WTC11 (cell line): Measurements from ENCODE around the gene SIPA1L3. TPM values are rescaled to one million over a fixed set of nuclear protein-coding genes. Genes with fewer than 3 reads are reported as not detected.

Source experiments
- ATAC-seq: fragments of 200-7000 bp; cut with Tn5 transposase; 2 replicates; pipeline ENCODE4 v1.10.0; 2021; ENCODE audit warnings: mild to moderate bottlenecking, moderate library complexity
- CTCF ChIA-PET: fragments of 300-600 bp; sonication (Branson Sonifier 250); formaldehyde crosslinking; loops from one replicate; lab custom pipeline; 2021; ENCODE audit warnings: antibody characterized with exemption; lab: Charles Lee
- POLR2A ChIA-PET: fragments of 350-600 bp; sonication (Branson Sonifier 250); formaldehyde crosslinking; loops from one replicate; lab custom pipeline; 2021; ENCODE audit warnings: antibody characterized with exemption; lab: Charles Lee
- DNase-seq: peaks from one replicate; pipeline ENCODE4 v3.0.0; 2021; ENCODE audit warnings: low spot score
- H3K27ac Mint-ChIP-seq: 2 replicates; pipeline ENCODE4 v1.8.0; 2021; ENCODE audit warnings: mixed read lengths
- H3K27me3 Mint-ChIP-seq: 2 replicates; pipeline ENCODE4 v1.8.0; 2021; ENCODE audit warnings: low read depth, mild to moderate bottlenecking, moderate library complexity, mixed read lengths
- H3K36me3 Mint-ChIP-seq: 2 replicates; pipeline ENCODE4 v1.8.0; 2021; ENCODE audit warnings: mixed read lengths
- H3K4me1 Mint-ChIP-seq: 2 replicates; pipeline ENCODE4 v1.8.0; 2022; ENCODE audit warnings: mixed read lengths
- H3K4me3 Mint-ChIP-seq: 2 replicates; pipeline ENCODE4 v1.8.0; 2021; ENCODE audit warnings: mild to moderate bottlenecking, moderate library complexity, mixed read lengths
- H3K9me3 Mint-ChIP-seq: 2 replicates; pipeline ENCODE4 v1.8.0; 2021; ENCODE audit warnings: mixed read lengths
- ATF1 ChIP-seq: sonication (generic); formaldehyde crosslinking; IDR thresholded peaks from 2 replicates; pipeline ENCODE4 v1.8.1; 2023; ENCODE audit warnings: mild to moderate bottlenecking, moderate library complexity, missing genetic modification reagents
- HMGA2 ChIP-seq: fragments of 250-450 bp; sonication (Bioruptor Pico); IDR thresholded peaks from 2 replicates; pipeline ENCODE4 v1.4.0; 2021; ENCODE audit warnings: mild to moderate bottlenecking, moderate library complexity
- NFE2L1 ChIP-seq: sonication (generic); formaldehyde crosslinking; IDR thresholded peaks from 2 replicates; pipeline ENCODE4 v1.8.1; 2023; ENCODE audit warnings: missing genetic modification reagents
- OVOL2 ChIP-seq: fragments of 250-450 bp; sonication (Bioruptor Pico); IDR thresholded peaks from 2 replicates; pipeline ENCODE4 v1.9.0; 2021; ENCODE audit warnings: mild to moderate bottlenecking, borderline replicate concordance
- SMAD4 ChIP-seq: sonication (generic); formaldehyde crosslinking; IDR thresholded peaks from 2 replicates; pipeline ENCODE4 v1.8.0; 2022; ENCODE audit warnings: mild to moderate bottlenecking, missing genetic modification reagents
- TEAD1 ChIP-seq: sonication (generic); formaldehyde crosslinking; IDR thresholded peaks from 2 replicates; pipeline ENCODE4 v1.8.0; 2022; ENCODE audit warnings: mild to moderate bottlenecking, missing genetic modification reagents
- TP53 ChIP-seq: sonication (generic); formaldehyde crosslinking; IDR thresholded peaks from 2 replicates; pipeline ENCODE4 v1.8.1; 2023; ENCODE audit warnings: mild to moderate bottlenecking, missing genetic modification reagents
- USF1 ChIP-seq: sonication (generic); formaldehyde crosslinking; IDR thresholded peaks from 2 replicates; pipeline ENCODE4 v1.8.0; 2022; ENCODE audit warnings: mild to moderate bottlenecking, missing genetic modification reagents
- ZNF219 ChIP-seq: sonication (generic); formaldehyde crosslinking; IDR thresholded peaks from 2 replicates; pipeline ENCODE4 v1.8.0; 2023; ENCODE audit warnings: missing genetic modification reagents, mild to moderate bottlenecking, borderline replicate concordance
- ZNF232 ChIP-seq: sonication (generic); formaldehyde crosslinking; IDR thresholded peaks from 2 replicates; pipeline ENCODE4 v1.8.0; 2022; ENCODE audit warnings: mild to moderate bottlenecking, missing genetic modification reagents
- ZNF416 ChIP-seq: fragments of 250-450 bp; sonication (Bioruptor Pico); IDR thresholded peaks from 2 replicates; pipeline ENCODE4 v1.9.0; 2021; ENCODE audit warnings: mild to moderate bottlenecking, inconsistent platforms
- total RNA-seq: library from RNA; stranded (reverse); gene quantifications from 3 replicates; pipeline ENCODE4 v1.2.3, GENCODE V29; 2021
- TF ChIP-seq, protein P1 (sequence below): sonication (generic); formaldehyde crosslinking; conservative IDR thresholded peaks from 2 replicates; pipeline ENCODE4 v1.8.1; 2023; ENCODE audit warnings: mild to moderate bottlenecking, low read depth, missing genetic modification reagents, moderate library complexity
- TF ChIP-seq, protein P2 (sequence below): sonication (generic); formaldehyde crosslinking; IDR thresholded peaks from 2 replicates; pipeline ENCODE4 v1.8.0; 2023; ENCODE audit warnings: missing genetic modification reagents, mild to moderate bottlenecking, borderline replicate concordance
- TF ChIP-seq, protein P3 (sequence below): sonication (generic); formaldehyde crosslinking; IDR thresholded peaks from 2 replicates; pipeline ENCODE4 v1.8.1; 2023; ENCODE audit warnings: mild to moderate bottlenecking, missing genetic modification reagents
- TF ChIP-seq, protein P4 (sequence below): fragments of 250-450 bp; sonication (Bioruptor Pico); IDR thresholded peaks from 2 replicates; pipeline ENCODE4 v2.1.2; 2022; ENCODE audit warnings: mild to moderate bottlenecking, moderate library complexity
- TF ChIP-seq, protein P5 (sequence below): fragments of 200-600 bp; IDR thresholded peaks from 2 replicates; pipeline ENCODE4 v1.8.0; 2022; ENCODE audit warnings: antibody characterized with exemption
- TF ChIP-seq, protein P6 (sequence below): sonication (generic); formaldehyde crosslinking; IDR thresholded peaks from 2 replicates; pipeline ENCODE4 v1.8.1; 2022; ENCODE audit warnings: low read depth, missing genetic modification reagents, borderline replicate concordance
- TF ChIP-seq, protein P7 (sequence below): sonication (generic); formaldehyde crosslinking; IDR thresholded peaks from 2 replicates; pipeline ENCODE4 v1.8.1; 2022; ENCODE audit warnings: mild to moderate bottlenecking, moderate library complexity, missing genetic modification reagents

Gene SIPA1L3
- total RNA-seq, 1 experiment from 2014 or later = 41.5 TPM

- no peak for TF ChIP-seq OVOL2 (CRISPR knock-in tag)
These were observed 23.4 kb downstream of the SIPA1L3 start (continued) for GRCh38 chr19:37930416-37930815.

DNA sequence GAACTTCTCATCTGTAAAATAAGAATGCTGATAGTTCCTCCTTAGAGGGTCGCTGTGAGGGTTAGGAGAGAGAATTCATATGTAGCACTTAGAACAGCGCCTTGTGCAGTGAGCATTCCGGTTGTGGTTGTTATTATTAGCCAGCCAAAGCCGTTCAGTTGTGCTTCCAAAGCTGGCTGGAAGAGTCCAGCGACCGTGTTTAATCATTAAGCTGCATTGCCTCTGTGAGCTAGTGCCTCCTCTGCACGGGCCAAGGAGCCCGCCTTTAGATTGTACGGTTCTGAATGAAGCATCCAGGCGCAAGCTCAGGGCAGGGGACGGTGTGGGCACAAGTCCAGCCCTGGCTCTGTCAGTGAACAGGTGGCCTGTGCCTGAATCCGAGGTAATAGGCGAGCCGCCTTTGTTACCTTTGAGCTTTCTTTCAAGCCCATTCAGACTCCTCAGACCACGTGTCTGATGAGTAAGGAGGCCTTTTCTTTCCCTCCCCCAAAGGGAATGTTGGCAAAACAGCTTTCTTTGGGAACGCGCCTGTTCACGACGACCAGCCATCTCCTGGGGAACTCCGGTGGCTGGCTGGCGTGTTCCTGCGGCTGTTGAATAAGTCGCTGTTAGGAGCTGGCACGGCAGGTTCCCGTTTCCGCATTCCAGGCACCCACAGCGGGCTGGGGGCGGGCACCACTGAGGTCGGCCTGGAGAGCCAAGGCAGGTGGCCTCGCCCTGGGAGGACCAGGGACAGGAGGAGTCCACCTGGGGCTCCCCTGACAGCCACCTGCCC lies 25.1 kb downstream of the SIPA1L3 start:
- Mint-ChIP-seq H3K27me3 (no peaks in the 10 kb centered on the region; the same call in 1 of the 2 replicates), H3K4me3 (peak overlapping the region; percentile 60), H3K9me3 (peaks cover 29% of the 10 kb centered on the region), H3K36me3 (peaks cover 30% of the 10 kb centered on the region), H3K4me1 (peaks cover 60% of the 10 kb centered on the region), H3K27ac (peak overlapping the region; percentile 91)
- ATAC-seq (peak; percentile 64), DNase-seq (peak; percentile 69)
- CTCF ChIA-PET = interaction anchor here (0.6 to 4.9 kb wide), 16 partner anchors 8 to 212 kb away, joined by 3 to 38 read pairs (median 4); partner anchors contain the start of genes SIPA1L3, WDR87 and ZNF607
- POLR2A ChIA-PET = interaction anchor here (0.6 to 2.3 kb wide), 9 partner anchors 9 to 210 kb away, joined by 3 to 31 read pairs (median 3); partner anchors contain the start of genes SIPA1L3 and WDR87
- TF ChIP-seq ZNF232 (no peak), ZNF416 (CRISPR knock-in tag) (no peak), NFE2L1 (CRISPR knock-in tag) (no peak), TEAD1 (CRISPR knock-in tag) (peak; percentile 99), OVOL2 (CRISPR knock-in tag) (no peak), HMGA2 (no peak), ATF1 (no peak), ZNF219 (peak; percentile 59; the same call in 1 of the 2 replicates), USF1 (peak; percentile 82), TP53 (peak; percentile 71), SMAD4 (no peak)
- TF ChIP-seq, protein P1, sequence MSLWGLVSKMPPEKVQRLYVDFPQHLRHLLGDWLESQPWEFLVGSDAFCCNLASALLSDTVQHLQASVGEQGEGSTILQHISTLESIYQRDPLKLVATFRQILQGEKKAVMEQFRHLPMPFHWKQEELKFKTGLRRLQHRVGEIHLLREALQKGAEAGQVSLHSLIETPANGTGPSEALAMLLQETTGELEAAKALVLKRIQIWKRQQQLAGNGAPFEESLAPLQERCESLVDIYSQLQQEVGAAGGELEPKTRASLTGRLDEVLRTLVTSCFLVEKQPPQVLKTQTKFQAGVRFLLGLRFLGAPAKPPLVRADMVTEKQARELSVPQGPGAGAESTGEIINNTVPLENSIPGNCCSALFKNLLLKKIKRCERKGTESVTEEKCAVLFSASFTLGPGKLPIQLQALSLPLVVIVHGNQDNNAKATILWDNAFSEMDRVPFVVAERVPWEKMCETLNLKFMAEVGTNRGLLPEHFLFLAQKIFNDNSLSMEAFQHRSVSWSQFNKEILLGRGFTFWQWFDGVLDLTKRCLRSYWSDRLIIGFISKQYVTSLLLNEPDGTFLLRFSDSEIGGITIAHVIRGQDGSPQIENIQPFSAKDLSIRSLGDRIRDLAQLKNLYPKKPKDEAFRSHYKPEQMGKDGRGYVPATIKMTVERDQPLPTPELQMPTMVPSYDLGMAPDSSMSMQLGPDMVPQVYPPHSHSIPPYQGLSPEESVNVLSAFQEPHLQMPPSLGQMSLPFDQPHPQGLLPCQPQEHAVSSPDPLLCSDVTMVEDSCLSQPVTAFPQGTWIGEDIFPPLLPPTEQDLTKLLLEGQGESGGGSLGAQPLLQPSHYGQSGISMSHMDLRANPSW (CRISPR knock-in tag) = 0 out of 2 replicates have a peak, but pooled peaks have one; percentile 68
- TF ChIP-seq, protein P2, sequence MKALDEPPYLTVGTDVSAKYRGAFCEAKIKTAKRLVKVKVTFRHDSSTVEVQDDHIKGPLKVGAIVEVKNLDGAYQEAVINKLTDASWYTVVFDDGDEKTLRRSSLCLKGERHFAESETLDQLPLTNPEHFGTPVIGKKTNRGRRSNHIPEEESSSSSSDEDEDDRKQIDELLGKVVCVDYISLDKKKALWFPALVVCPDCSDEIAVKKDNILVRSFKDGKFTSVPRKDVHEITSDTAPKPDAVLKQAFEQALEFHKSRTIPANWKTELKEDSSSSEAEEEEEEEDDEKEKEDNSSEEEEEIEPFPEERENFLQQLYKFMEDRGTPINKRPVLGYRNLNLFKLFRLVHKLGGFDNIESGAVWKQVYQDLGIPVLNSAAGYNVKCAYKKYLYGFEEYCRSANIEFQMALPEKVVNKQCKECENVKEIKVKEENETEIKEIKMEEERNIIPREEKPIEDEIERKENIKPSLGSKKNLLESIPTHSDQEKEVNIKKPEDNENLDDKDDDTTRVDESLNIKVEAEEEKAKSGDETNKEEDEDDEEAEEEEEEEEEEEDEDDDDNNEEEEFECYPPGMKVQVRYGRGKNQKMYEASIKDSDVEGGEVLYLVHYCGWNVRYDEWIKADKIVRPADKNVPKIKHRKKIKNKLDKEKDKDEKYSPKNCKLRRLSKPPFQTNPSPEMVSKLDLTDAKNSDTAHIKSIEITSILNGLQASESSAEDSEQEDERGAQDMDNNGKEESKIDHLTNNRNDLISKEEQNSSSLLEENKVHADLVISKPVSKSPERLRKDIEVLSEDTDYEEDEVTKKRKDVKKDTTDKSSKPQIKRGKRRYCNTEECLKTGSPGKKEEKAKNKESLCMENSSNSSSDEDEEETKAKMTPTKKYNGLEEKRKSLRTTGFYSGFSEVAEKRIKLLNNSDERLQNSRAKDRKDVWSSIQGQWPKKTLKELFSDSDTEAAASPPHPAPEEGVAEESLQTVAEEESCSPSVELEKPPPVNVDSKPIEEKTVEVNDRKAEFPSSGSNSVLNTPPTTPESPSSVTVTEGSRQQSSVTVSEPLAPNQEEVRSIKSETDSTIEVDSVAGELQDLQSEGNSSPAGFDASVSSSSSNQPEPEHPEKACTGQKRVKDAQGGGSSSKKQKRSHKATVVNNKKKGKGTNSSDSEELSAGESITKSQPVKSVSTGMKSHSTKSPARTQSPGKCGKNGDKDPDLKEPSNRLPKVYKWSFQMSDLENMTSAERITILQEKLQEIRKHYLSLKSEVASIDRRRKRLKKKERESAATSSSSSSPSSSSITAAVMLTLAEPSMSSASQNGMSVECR (CRISPR knock-in tag) = peak; percentile 71; the same call in 1 of the 2 replicates
- TF ChIP-seq, protein P3, sequence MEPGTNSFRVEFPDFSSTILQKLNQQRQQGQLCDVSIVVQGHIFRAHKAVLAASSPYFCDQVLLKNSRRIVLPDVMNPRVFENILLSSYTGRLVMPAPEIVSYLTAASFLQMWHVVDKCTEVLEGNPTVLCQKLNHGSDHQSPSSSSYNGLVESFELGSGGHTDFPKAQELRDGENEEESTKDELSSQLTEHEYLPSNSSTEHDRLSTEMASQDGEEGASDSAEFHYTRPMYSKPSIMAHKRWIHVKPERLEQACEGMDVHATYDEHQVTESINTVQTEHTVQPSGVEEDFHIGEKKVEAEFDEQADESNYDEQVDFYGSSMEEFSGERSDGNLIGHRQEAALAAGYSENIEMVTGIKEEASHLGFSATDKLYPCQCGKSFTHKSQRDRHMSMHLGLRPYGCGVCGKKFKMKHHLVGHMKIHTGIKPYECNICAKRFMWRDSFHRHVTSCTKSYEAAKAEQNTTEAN (CRISPR knock-in tag) = no peak
- TF ChIP-seq, protein P4, sequence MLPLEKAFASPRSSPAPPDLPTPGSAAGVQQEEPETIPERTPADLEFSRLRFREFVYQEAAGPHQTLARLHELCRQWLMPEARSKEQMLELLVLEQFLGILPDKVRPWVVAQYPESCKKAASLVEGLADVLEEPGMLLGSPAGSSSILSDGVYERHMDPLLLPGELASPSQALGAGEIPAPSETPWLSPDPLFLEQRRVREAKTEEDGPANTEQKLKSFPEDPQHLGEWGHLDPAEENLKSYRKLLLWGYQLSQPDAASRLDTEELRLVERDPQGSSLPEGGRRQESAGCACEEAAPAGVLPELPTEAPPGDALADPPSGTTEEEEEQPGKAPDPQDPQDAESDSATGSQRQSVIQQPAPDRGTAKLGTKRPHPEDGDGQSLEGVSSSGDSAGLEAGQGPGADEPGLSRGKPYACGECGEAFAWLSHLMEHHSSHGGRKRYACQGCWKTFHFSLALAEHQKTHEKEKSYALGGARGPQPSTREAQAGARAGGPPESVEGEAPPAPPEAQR (CRISPR knock-in tag) = no peak
- TF ChIP-seq, protein P5, sequence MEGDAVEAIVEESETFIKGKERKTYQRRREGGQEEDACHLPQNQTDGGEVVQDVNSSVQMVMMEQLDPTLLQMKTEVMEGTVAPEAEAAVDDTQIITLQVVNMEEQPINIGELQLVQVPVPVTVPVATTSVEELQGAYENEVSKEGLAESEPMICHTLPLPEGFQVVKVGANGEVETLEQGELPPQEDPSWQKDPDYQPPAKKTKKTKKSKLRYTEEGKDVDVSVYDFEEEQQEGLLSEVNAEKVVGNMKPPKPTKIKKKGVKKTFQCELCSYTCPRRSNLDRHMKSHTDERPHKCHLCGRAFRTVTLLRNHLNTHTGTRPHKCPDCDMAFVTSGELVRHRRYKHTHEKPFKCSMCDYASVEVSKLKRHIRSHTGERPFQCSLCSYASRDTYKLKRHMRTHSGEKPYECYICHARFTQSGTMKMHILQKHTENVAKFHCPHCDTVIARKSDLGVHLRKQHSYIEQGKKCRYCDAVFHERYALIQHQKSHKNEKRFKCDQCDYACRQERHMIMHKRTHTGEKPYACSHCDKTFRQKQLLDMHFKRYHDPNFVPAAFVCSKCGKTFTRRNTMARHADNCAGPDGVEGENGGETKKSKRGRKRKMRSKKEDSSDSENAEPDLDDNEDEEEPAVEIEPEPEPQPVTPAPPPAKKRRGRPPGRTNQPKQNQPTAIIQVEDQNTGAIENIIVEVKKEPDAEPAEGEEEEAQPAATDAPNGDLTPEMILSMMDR = no peak
- TF ChIP-seq, protein P6, sequence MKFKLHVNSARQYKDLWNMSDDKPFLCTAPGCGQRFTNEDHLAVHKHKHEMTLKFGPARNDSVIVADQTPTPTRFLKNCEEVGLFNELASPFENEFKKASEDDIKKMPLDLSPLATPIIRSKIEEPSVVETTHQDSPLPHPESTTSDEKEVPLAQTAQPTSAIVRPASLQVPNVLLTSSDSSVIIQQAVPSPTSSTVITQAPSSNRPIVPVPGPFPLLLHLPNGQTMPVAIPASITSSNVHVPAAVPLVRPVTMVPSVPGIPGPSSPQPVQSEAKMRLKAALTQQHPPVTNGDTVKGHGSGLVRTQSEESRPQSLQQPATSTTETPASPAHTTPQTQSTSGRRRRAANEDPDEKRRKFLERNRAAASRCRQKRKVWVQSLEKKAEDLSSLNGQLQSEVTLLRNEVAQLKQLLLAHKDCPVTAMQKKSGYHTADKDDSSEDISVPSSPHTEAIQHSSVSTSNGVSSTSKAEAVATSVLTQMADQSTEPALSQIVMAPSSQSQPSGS = no peak
- TF ChIP-seq, protein P7, sequence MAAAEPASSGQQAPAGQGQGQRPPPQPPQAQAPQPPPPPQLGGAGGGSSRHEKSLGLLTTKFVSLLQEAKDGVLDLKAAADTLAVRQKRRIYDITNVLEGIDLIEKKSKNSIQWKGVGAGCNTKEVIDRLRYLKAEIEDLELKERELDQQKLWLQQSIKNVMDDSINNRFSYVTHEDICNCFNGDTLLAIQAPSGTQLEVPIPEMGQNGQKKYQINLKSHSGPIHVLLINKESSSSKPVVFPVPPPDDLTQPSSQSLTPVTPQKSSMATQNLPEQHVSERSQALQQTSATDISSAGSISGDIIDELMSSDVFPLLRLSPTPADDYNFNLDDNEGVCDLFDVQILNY = 0 out of 2 replicates have a peak, but pooled peaks have one; percentile 53
